HG02642 (cell line): Measurements from ENCODE around the gene NEDD1.

ENCODE experiments used
- ATAC-seq: cut with Tn5 transposase; IDR thresholded peaks from one replicate; pipeline ENCODE4 v1.9.1; 2021; ENCODE audit warnings: mild to moderate bottlenecking; ENCODE audit not compliant: unreplicated experiment, poor library complexity

Gene NEDD1

GRCh38 chr12:96901175-96901574, 5.9 kb upstream of the NEDD1 start:
- no peak for ATAC-seq

DNA sequence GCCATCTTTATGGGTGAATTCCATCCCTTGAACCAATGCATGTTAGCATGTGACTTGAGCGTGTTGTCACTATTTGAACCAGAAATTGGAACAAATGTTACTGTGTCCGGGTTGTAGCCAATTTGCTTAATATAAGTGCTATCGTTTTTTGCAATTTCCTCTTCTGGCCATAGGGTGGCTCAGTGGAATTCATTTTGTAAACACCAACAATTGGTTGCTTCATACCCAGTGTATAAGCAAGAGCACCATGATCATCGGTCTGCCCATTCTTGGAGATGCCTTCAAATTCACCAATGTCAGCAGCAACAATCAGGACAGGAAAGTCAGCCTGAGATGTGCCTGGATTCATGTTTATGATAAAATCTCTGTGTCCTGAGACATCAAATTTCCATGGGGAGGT, 5.0 kb upstream of the NEDD1 start:
- no peak for ATAC-seq

DNA sequence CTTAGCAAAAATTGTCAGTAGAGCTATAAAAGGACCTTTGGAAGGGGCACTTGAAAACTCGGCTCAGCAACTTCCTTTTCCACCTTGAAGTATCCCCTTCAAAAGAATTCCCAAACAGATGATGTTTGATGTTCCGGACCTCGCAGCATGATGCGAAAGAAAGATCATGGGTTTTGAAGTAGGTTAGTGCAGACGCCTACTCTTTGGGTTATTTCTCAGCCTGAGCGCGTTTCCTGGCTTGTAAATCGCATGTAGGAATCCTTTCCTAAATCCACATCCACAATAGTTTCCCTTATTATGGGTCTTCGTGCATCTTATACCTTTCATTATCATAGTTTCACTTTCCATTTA, 584 bp upstream of the NEDD1 start:
- no peak for ATAC-seq

- ATAC-seq: peak; percentile 26
These were observed 790 bp downstream of the NEDD1 start for GRCh38 chr12:96907671-96908422.

- no peak for ATAC-seq
These were observed 1.3 kb downstream of the NEDD1 start for GRCh38 chr12:96908423-96908675.

- no peak for ATAC-seq
These were observed 5.2 kb downstream of the NEDD1 start for GRCh38 chr12:96912261-96912660.

GRCh38 chr12:96912943-96913342, 5.9 kb downstream of the NEDD1 start:
- ATAC-seq: no peak

- ATAC-seq: no peak
These were observed 12.6 kb downstream of the NEDD1 start for GRCh38 chr12:96919510-96920210.

DNA sequence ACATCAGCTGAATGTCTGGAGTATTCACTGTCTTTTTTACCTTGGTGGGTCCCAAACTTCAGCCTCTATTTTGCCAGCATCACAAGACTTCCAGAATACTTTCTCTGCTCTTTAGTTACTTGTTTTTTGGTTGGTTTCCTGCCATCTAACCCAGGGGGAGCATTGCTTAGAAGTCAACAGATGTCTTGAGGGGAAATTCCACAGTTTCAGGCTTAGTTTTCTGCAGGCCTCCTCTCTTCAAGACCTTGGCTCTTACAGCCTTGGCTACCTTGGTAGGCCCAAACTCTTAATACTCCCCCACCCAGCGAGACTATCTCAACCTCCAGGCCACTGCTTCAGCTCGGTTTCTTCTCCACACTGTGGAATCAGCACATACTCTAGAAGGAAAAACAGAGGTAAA, 41.7 kb downstream of the NEDD1 start:
- peak; percentile 87 for ATAC-seq

DNA sequence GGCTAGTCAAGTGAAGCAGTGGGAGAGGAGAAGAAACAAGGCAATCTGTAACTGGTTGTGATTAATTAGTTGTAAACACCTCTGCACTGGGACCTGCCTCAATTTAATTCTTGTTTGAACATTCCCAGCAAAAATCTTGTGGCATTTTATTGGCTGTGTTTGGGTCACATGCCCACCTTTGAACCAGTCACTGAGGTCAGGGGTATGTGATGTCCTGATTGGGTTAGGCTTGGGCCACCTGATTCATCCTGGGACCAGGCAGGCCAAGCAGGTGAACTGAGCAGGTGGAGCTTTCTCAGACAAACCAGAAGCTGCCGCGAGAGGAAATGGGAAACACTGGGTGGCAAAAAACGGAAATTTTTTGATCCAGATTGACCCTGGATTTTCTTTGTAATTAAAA, 72.5 kb downstream of the NEDD1 start:
- ATAC-seq: no peak

DNA sequence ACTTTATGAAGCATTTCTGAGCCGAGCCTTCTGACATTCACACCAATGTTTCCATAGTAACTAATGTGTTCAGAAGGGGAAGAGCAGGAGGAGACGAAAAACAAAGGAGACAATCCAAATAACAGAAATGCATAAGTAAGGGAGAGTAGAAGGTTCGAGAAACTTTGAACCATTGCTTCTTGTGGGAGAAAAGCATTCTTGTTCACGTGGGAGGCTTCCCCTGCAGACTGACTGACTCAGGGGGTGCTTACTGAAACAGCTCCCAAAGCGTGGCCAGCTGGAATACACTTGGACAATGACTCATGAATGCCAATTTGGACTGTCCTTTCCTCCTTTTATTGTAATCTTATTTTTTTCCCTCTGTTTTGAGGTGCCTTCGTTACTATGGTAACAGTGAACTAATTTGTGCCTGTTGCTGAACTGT, 73.9 kb downstream of the NEDD1 start:
- no peak for ATAC-seq

- no peak for ATAC-seq
These were observed 74.9 kb downstream of the NEDD1 start for GRCh38 chr12:96981911-96982310.

DNA sequence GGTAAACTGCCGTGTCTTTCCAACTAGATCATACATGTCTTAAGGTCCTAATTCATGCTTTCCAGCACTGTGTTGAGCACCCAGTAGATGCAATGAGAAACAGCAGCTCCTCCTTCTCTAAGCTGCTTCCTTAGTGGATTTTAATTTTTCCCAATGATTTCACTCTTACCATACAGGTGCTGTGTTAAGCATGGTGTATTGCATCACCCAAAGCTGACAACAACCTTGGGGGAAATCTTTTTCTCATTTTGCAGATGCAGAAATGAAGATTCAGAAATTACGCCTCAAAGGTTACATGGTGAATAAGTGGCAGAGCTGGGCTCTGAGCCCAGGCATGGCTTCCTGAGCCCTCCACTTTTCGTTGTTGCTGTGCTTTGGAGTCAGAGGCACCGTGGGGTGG, 75.6 kb downstream of the NEDD1 start:
- no peak for ATAC-seq

DNA sequence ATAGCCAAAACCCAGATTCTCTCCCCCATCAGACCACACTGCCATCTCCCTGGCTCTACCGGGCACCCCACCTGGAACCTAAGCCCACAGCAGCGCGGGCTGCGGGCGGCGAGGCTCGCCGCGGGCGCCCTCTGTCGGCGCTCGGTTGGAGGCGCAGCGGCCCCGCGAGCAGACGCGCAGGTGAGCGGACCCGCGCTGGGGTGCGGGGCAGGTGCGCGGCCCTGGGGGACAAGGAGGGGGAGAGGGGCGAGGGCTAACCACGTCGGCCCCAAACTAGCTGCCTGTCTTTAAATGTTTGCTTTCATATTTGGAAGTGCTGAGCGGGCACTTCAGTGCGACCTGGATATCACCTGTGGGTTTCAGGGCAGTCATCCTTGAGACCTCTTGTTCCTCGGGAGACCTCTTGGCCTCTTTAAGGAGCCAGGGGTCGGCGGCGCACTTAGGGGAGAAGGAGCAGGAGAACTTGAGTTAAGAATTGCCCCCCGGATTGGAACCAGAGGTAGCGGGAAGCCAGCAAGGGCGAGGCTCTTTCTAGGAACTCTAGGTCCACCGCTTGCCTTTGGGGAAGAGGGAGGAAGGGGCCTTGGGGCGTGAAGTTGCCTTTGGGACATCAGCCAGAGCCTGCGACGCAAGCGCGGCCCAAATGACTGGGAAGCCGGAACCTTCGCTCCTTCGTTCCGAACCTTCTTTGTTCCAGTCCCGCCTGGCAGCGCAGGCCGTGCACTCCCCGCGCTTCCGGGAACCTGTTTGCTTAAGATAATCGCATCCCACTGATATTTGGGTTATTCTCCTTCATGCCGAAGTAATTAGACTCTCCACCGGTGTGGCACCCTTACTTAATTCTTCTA, 78.7 kb downstream of the NEDD1 start:
- ATAC-seq: peak; percentile 89

- no peak for ATAC-seq
These were observed 79.9 kb downstream of the NEDD1 start for GRCh38 chr12:96986883-96987523.

- no peak for ATAC-seq
These were observed 81.9 kb downstream of the NEDD1 start for GRCh38 chr12:96988919-96989318.

DNA sequence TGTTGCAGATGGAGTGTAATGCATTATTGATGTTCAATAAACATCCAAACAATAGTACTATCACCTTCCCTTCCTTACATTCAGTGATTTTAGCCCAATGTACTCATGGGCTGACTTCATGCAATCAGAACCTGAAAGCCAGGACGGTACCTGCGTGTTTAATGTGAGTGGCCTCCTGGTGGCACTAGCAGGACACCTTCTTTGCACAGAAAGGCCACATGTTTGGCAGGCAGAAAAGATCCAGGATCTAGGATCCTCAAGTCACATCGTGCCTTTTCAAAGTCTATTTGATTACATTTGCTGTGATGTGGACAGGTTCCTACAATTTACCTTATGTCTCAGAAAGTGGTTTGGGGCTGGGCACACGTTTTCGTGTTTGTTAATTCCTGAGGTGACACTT, 82.9 kb downstream of the NEDD1 start:
- no peak for ATAC-seq

- no peak for ATAC-seq
These were observed 87.8 kb downstream of the NEDD1 start for GRCh38 chr12:96994900-96995299.

DNA sequence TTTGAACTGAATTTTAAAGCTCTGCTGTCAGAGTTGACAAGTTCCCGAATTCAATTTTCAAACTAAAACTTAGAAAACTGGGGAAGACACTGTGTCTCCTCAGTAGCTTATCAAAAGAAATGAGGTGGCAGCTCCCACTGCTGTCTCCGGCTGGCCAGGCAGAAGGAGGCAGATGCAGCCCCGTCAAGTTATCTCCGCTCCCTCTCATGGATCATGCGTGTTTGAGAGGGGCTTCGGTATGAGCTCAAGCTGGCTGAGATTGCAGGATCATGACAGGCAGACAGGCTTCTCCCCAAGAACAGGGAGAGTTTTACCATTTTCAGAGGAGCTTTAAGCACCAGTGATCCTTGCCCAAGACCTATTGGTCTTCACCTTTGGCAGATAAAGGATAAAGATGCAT, 88.8 kb downstream of the NEDD1 start:
- no peak for ATAC-seq

DNA sequence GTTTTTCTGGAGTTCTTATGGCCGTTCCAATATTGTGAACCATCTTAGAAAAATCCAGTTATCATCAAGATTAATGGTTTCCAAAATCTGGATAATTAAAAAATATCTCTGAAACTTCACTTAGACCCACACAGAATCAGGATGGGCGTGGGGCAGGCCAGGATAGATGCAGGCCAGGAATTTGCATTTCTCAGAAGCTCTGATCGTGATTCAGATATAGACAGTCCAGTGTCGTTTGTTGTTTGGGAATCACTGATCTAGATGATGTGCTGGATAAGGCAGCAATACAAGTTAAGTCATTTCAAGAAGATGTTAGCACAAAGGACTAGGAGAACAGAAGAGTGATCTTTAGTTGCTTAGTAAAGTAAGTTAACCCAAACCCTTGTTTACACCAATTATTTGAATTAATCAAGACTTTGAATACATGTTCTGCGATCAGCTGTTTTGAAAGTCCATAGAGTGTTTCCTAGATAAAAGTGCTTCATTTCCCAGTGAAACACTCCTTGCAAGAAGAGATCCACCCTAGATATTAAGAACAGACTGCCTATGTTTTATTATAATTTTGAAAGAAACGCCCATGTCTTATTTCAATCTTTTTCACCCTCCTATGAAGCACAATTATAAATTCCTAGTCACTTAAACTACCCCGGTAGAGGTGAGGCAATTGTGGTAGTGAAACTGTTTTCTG, 90.9 kb downstream of the NEDD1 start:
- no peak for ATAC-seq
